NCI-H446 (cell line): ENCODE measurements around the gene PRRG3.
A peak's percentile ranks its signal among the peaks of the same experiment; 100 is the strongest.

ENCODE experiments used
- DNase-seq, 2 experiments: peaks; one replicate each; lab custom pipeline; 2025; lab: John Stamatoyannopoulos, UW

Gene PRRG3

GRCh38 chrX:151743651-151744470, 48.6 kb downstream of the PRRG3 start:
- DNase-seq: no peak

GRCh38 chrX:151745651-151746050, 50.4 kb downstream of the PRRG3 start:
- no peak for DNase-seq

GRCh38 chrX:151746502-151746901, 51.2 kb downstream of the PRRG3 start:
- DNase-seq: no peak

GRCh38 chrX:151750511-151750910, 55.3 kb downstream of the PRRG3 start:
- DNase-seq: no peak

GRCh38 chrX:151752847-151753246, 57.6 kb downstream of the PRRG3 start:
- DNase-seq: no peak

- DNase-seq: peak in 1 of 2 experiments; percentile 41
Measured at GRCh38 chrX:151753313-151754046, 58.2 kb downstream of the PRRG3 start.

GRCh38 chrX:151754047-151754429, 58.8 kb downstream of the PRRG3 start:
- no peak for DNase-seq

GRCh38 chrX:151754641-151755215, 59.5 kb downstream of the PRRG3 start:
- no peak for DNase-seq
